COLO829 (cell line): Measurements from ENCODE around the gene PEX1.
A peak's percentile ranks its signal among the peaks of the same experiment; 100 is the strongest.
"Not testable (repeated sequence)": the region's sequence is repeated elsewhere in the genome, so short reads cannot be mapped to it uniquely, and the experiment has no call there.

Experiments used
- DNase-seq: peaks from one replicate; pipeline ENCODE4 v3.0.0; 2012; ENCODE audit warnings: low spot score

PEX1 gene

DNA sequence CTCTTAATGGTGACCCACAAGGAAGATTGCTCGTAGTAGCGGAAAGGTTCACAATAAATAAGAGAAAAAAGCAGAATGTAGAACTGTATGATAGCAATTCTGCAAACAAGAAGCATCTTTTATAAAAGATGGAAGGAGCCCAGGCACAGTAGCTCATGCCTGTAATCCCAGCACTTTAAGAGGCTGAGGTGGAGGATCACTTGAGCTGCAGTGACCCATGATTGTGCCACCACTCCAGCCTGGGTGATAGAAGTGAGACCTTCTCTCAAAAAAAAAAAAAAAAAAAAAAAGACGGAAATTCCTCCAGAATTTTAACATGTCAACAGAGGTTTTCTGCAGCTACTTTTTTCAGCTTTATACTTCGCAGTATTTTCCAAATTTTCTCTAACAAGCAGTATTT is 67.8 kb downstream of the PEX1 start:
- no peak for DNase-seq

DNA sequence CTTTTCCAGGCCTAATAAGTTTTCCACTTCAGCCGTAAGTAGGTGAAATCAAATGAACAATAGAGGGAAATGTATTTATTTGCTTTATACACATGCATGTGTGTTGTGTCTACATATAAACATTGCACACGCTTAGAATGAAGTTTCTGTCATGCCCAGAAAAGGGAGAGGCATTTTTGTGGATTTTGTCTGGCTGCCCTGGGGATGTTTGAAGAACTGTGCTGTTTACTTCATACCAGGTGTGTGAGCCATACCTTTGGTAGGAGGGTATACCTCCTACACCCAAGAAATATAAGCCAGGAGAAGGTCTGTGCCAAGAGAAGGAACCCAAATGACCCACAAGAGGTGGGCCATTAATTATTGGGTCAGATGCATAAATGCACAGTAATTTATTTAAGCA is 68.2 kb downstream of the PEX1 start:
- no peak for DNase-seq

DNA sequence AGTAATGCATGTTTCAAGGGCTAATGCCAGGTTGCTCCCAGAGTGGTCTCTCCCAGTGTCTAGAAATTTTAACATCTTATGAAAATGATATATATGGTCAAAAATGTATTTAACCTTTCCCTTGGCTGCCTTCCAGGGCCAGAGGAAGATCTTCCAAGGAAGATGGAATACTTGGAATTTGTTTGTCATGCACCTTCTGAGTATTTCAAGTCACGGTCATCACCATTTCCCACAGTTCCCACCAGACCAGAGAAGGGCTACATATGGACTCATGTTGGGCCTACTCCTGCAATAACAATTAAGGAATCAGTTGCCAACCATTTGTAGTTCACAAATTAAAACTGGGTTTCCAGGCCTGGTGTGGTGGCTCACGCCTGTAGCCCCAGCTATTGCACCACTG is 72.1 kb downstream of the PEX1 start:
- no peak for DNase-seq

DNA sequence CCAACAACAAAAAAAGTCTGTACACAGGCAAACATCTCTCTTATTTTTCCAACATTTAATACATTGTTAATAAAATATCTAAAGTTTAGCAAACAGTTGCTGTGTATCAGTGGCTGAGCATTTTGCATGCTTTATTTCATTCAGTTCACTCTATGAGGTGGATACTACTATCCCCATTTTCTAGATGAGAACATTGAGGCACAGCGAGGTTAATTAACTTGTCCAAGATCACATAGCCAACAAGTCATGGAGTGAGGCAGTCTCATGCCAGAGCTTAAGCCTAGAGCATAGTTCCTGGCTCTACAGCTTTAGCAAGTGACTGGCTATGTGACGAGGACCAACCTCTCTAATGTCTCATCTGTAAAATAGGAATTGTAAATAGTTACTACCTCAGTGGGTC is 76.7 kb downstream of the PEX1 start:
- DNase-seq: no peak

DNA sequence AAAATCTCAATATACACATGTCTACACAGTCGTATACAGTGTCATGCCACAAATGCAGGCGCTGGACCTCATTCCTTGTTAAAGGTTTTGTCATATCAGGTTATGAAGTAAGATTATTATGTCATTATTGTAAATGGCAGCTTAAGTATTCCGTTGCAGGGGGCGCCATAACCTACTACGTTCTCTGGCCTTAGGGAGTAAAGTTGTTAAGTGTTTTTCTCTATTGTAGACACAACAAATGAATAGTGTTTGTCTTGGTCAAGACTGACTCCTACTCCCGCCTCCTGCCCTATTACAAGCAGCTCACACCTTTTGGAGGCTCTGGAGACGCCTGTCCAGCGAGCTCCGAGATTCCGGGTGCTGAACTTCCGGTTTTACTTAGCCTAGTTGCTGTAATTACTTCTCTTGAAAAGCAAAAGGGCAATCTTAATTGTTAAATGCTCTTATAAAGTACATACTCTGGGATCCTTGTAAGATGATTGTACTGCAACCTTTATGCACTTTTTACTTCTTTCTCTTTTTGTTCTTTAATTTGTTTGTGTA is 80.0 kb downstream of the PEX1 start:
- DNase-seq: peak; percentile 59

DNA sequence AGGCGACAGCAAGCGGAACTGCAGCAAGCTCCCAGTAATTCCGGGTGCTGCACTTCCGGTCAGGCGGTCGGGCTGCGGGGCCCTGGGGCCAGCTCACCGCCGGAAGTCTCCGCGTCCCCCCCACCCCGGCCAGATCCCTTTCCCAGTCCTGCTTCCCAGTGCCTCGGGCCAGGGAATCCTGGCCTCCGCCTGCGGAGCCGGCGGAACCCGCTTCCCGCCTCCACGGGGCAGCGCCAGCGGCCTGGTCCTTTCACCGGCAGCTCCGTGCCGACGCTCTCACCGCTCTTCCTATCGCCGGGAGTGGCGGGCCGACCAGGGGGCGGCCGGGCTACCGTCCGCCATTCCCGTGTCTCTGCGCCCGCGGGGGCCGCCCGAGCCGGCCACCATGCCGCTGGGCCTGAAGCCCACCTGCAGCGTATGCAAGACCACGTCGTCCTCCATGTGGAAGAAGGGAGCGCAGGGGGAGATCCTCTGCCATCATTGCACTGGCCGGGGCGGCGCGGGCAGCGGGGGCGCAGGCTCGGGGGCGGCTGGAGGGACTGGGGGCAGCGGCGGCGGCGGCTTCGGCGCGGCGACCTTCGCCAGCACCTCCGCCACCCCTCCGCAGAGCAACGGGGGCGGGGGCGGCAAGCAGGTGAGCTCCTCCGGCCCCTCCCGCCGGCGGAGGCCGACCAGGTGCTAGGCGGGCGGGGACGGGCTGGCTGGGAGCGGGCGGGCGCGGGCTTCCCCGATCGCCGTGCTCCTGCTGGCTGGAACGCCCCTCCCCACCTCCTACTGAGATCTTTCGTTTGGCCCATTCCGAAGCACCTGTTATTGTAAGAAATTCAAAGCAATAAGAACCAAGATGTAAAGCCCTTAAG is 80.7 kb downstream of the PEX1 start, which contains the start of gene GATAD1:
Gene GATAD1 (plus strand): TSS at position 138 of the 860 bp plus-strand sequence. CDS start 248 bp downstream, at position 386.
- DNase-seq: peak; percentile 93

DNA sequence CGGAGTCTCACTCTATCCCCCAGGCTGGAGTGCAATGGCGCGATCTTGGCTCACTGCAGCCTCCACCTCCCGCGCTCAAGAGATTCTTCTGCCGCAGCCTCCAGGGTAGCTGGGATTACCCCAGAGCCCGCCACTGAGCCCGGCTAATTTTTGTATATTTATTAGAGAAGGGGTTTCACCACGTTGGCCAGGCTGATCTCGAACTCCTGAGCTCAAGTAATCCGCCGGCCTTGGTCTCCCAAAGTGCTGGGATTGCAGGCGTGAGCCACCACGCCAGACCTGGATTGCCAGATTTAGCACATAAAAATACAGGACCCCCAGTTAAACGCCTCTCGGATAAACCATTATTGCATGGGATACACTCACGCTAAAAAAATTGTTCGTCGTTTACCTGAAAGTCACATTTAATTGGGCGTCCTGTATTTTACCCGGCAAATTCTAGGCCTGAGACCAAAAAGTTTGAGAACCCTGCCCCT is 81.4 kb downstream of the PEX1 start:
- no peak for DNase-seq

DNA sequence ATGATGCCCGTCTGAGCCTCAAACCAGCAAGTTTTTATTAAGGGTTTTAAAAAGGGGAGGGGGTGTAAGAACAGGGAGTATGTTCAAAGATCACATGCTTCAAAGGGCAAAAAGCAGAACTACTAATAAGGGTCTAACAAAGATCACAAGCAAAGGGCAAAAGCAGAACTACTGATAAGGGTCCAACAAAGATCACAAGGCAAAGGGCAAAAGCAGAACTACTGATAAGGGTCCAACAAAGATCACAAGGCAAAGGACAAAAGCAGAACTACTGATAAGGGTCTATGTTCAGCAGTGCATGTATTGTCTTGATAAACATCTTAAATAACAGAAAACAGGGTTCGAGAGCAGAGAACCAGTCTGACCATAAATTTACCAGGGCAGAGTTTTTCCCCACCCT is 85.6 kb downstream of the PEX1 start:
- not testable (repeated sequence) for DNase-seq

DNA sequence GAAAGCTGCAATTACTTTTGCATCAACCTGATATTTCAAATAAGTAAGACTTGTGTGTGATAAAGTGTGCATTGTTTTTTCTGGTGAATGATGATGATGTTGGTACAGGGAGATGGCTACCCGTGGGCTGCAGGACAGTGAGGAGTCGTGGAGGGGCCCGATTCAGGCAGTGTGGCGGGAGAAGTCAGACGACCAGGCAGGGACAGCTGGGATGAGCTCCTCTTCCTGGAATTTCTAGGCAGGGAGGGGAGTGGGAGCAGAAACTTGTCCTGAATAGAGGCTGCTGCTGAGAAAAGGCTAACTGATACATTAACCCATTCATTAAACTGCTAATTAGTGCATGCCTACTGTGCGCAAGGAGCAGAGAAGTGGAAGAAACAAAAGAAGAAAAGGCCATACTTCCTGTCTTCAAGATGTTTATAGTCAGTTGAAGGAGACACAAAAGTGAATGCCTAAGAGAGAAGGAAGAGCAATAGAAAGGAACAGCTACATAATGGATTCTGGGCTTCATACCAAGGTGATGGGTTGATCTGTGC is 90.3 kb downstream of the PEX1 start:
- no peak for DNase-seq
